ENCODE measurements around the gene ARFGAP3.

ARFGAP3 gene

DNA sequence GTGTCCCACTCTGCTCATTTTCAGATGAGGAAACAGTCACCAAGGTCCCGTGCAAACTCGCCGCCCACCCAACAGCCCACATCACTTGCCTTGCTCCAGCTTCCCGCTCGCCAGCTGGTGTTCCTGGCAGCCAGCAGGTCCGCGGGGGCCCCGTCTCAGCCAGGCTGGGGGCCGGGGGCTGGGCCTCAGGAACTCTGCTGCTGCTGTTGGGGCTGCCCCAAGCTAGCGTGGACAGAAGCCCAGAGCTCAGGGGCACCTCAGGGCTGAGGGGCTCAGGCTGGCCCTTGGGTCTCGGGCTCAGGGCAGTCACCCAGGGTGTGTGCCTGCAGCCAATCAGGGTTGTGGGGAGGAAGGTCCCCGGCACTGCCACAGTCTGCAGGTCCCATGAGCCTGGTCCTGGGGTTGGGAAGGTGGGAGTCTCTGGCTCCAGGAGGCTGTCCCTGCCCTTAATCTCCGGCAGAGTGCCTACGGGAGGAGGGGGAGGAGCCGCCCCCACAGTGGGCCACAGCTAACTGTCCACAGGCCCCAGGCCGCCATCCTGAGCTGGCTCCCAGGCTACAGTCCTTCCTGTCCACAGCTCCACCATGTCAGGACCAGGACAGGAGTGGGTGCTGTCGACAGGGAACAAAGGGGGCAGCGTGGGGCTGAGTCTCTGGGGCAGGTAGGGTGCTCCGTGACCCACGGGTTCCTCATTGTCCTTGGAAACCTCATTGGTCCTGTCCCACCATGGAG lies 65.2 kb downstream of the ARFGAP3 start:
- TF ChIP-seq, protein P1, sequence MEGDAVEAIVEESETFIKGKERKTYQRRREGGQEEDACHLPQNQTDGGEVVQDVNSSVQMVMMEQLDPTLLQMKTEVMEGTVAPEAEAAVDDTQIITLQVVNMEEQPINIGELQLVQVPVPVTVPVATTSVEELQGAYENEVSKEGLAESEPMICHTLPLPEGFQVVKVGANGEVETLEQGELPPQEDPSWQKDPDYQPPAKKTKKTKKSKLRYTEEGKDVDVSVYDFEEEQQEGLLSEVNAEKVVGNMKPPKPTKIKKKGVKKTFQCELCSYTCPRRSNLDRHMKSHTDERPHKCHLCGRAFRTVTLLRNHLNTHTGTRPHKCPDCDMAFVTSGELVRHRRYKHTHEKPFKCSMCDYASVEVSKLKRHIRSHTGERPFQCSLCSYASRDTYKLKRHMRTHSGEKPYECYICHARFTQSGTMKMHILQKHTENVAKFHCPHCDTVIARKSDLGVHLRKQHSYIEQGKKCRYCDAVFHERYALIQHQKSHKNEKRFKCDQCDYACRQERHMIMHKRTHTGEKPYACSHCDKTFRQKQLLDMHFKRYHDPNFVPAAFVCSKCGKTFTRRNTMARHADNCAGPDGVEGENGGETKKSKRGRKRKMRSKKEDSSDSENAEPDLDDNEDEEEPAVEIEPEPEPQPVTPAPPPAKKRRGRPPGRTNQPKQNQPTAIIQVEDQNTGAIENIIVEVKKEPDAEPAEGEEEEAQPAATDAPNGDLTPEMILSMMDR (IDR thresholded peaks at IDR 0.05; ENCODE audit: low read depth, low read length, missing control alignments) = no peak
- Histone ChIP-seq H3K27ac (no peak overlapping the region), H3K4me3 (ENCODE audit: low read depth, low read length) (no peak overlapping the region), H3K36me3 (replicated peaks) (peaks cover 5% of the 10 kb centered on the region), H3K27me3 (replicated peaks) (no peaks in the 10 kb centered on the region)
- in situ Hi-C loops (cut with HindIII; ENCODE audit: low pct_ligation_motif_present, low sequenced_read_pairs) = no loop called here
- no peak for DNase-seq

DNA sequence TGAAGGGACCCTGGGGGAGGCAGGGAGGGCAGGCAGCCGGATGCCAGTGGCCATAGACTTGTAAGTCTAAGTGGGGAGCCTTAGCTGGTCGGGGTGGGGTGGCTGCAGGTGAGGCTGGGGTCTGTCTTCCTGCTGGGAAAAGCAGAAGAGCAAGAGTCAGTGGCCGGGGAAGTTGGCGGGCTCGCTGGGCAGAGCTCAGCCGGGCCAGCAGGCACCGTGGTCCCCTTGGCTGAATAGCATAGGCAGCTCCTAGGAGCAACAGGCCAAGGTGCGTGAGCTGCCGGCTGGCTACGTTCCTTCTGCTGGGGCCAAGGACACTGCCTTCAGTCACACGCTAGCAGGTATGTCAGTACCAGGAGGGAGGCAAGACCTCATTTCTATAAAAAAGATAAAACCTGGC lies 68.6 kb downstream of the ARFGAP3 start:
- no peaks in the 10 kb centered on the region for H3K36me3 ChIP-seq (replicated peaks)
- no peak overlapping the region for H3K27ac ChIP-seq
- no peak overlapping the region for H3K4me3 ChIP-seq (ENCODE audit: low read depth, low read length)
- no peaks in the 10 kb centered on the region for H3K27me3 ChIP-seq (replicated peaks)
- TF ChIP-seq, protein P1 (IDR thresholded peaks at IDR 0.05; ENCODE audit: low read depth, low read length, missing control alignments) = no peak
- DNase-seq = no peak
- in situ Hi-C loops (cut with HindIII; ENCODE audit: low pct_ligation_motif_present, low sequenced_read_pairs) = no loop called here

DNA sequence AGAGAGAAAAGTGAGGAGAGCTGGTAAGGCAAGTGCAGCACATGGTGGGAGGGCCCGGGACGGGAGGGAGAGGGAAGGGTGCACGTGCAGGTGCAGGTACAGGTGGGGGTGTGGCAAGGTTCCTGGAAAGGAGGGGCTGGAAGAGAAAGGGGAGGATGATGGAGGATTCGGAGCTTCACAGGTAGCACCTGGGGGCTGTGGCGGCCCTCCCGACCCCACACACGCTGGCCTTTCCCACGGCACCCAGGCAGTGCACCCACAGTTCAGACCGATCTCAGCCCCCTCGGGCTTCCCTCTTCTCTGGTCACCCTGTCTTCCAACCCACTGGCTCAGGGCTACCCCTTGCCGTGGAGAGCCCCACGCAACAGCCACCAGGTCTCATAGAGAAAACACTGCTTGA lies 69.1 kb downstream of the ARFGAP3 start:
- no peaks in the 10 kb centered on the region for H3K27me3 ChIP-seq (replicated peaks)
- no peak for DNase-seq
- no peak overlapping the region for H3K27ac ChIP-seq
- in situ Hi-C loops (cut with HindIII; ENCODE audit: low pct_ligation_motif_present, low sequenced_read_pairs) = no loop called here
- H3K36me3 ChIP-seq (replicated peaks) = no peaks in the 10 kb centered on the region
- H3K4me3 ChIP-seq (ENCODE audit: low read depth, low read length) = no peak overlapping the region
- TF ChIP-seq, protein P1 (IDR thresholded peaks at IDR 0.05; ENCODE audit: low read depth, low read length, missing control alignments) = no peak

DNA sequence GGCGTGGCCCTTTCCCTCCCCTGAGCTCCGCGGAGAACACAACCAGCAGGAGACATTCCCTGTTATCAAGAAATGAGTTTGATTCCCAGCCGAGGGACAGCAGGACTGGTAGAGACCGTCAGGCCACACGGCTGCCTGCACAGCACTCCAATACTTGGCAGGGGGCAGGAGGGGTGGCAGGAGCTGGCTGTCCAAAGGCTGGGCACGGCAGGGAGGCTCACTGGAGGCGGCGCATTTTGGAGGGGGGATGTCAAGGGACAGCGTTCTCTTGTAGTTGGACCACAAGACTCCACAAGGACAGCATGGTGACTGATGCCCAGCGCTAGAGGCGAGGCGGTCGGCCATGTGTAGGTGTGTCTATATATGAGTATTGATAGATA lies 69.7 kb downstream of the ARFGAP3 start:
- DNase-seq = no peak
- in situ Hi-C loops (cut with HindIII; ENCODE audit: low pct_ligation_motif_present, low sequenced_read_pairs) = no loop called here
- H3K4me3 ChIP-seq (ENCODE audit: low read depth, low read length) = no peak overlapping the region
- H3K27me3 ChIP-seq (replicated peaks) = no peaks in the 10 kb centered on the region
- TF ChIP-seq, protein P1 (IDR thresholded peaks at IDR 0.05; ENCODE audit: low read depth, low read length, missing control alignments) = no peak
- H3K36me3 ChIP-seq (replicated peaks) = no peaks in the 10 kb centered on the region
- no peak overlapping the region for H3K27ac ChIP-seq

DNA sequence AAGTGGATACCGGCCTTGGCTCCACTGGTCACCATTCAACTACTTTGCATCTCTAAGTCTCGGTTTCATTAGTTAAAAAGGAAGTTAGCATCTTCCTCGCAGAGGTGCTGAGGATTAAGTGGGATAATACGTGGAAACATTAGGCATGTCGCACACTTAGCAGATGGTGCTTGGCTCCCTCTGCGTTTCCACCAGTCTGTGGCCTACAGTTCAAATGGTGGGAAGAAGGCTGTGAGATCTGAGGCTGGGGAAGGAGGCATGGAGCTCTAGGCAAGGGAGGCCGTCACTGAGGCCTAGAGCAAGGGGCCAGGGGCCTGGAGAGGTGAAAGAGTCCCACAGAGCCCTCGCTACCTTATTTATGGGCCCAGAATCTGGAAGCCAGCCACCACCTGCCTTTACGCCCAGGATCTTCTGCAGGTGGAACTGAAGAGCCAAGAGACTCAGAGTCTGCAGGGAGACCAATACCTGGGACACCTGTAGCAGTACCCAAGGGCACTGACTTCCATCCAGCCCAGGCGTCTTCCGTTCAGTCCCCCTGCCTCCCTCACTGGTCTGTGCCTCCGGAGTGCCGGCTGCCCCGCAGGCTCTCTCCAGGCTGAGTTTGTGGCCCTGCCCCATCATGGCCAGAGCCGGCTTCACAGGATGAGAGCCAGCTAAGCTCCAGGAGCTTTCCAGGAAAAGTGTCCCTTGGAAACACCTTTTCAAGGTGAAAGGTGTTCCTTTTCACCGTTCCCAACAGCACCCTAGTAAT lies 70.3 kb downstream of the ARFGAP3 start:
- in situ Hi-C loops (cut with HindIII; ENCODE audit: low pct_ligation_motif_present, low sequenced_read_pairs) = no loop called here
- DNase-seq = no peak
- Histone ChIP-seq H3K27me3 (replicated peaks) (no peaks in the 10 kb centered on the region), H3K36me3 (replicated peaks) (no peaks in the 10 kb centered on the region), H3K27ac (no peak overlapping the region), H3K4me3 (ENCODE audit: low read depth, low read length) (no peak overlapping the region)
- TF ChIP-seq, protein P1 (IDR thresholded peaks at IDR 0.05; ENCODE audit: low read depth, low read length, missing control alignments) = no peak

All from brain microvascular endothelial cell (primary cell).